GM21528 (cell line): ENCODE measurements around the gene HDAC11.

Experiments used
- ATAC-seq: cut with Tn5 transposase; IDR thresholded peaks from one replicate; pipeline ENCODE4 v1.9.1; 2021; ENCODE audit warnings: mild to moderate bottlenecking, moderate library complexity; ENCODE audit not compliant: unreplicated experiment, low FRiP score

HDAC11 gene

DNA sequence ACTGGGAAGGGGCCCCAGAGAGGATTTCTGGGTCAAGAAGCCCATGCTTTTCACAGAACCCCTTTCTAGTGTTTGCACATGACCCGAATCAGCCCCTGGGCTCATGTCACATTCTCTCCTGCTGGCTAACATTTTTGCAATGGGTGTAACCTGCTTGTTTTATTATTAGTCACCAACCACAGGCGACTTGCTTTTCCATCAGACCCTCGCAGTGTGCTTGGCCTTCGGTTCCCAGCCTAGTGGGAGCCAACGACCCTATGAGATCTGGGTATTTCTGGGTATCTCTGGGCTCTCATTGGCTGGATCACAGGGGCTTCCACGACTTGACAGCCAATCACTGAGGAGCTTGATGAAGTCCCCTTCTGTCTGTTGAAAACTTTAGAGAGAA lies 57.8 kb downstream of the HDAC11 start:
- ATAC-seq, result no peak

DNA sequence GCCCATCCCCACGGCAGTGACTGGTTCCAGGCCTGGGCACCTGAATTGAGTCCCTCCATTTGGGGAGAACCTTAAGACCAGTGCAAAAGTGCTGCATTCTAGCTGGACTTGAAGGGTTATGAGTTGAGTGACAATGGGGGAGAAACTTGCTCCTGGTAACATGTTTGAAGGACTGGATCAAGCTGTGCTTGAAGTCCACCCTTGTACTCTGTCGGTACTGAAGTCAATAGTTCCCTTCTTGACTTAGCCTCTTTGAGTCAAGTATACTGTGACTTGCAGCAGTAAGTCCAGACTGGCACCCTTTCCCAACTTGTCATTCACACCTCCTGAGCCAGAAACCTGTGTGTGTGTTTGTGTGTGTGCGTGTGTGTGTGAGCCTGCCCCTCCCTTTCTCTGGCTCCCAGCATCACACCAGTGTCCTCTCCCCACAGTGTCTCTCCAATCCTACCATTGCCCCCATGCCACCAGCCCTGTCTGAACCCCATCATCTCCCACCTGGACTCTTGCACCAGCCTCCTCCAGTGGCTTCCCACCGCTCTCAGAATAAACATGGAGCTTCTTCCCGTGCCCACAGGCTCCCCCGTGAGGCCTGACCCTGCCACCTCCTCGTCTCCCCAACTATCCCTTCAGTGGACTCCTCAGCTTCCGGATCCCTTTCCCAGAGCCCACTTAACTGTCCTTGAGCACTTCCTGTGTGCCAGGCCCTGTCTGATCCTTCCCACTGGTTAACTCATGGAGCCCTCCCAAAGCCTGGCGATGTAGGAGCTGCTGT lies 58.6 kb downstream of the HDAC11 start:
- ATAC-seq, result no peak

DNA sequence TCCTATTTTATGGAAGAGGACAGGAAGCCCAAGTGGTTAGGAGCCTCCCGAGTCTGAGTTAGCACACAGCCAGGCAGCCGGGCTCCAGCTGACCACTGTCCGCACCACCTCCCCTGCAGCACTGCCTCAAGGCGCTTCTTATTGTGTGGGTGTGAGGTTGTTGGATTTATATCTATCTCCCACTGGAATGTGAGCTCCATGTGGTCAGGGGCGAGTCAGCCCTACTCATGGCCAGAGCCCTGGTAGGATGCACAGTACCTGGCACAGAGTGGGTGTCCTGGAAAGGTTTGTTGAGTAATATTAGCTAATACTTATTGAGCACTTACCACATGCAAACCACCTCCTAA lies 59.2 kb downstream of the HDAC11 start:
- no peak for ATAC-seq

DNA sequence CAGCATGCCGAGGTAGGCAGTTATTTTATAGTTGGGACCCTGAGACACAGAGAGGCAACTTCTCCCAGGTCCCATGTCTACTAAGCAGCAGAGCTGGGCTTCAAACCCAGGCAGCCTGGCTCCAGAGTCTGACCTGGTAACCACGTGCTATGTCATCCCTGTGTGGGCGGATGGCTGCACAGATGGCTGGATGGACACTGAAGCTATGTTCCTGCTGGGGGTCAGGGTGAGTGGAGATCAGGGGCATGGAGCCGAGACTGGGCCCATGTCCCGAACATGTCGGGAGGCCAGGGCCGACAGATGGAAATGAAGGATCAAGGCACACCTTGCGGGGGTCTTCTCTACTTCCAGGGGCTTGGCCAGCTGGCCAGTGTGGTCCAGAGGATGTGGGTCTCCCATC lies 59.6 kb downstream of the HDAC11 start:
- ATAC-seq, result no peak

DNA sequence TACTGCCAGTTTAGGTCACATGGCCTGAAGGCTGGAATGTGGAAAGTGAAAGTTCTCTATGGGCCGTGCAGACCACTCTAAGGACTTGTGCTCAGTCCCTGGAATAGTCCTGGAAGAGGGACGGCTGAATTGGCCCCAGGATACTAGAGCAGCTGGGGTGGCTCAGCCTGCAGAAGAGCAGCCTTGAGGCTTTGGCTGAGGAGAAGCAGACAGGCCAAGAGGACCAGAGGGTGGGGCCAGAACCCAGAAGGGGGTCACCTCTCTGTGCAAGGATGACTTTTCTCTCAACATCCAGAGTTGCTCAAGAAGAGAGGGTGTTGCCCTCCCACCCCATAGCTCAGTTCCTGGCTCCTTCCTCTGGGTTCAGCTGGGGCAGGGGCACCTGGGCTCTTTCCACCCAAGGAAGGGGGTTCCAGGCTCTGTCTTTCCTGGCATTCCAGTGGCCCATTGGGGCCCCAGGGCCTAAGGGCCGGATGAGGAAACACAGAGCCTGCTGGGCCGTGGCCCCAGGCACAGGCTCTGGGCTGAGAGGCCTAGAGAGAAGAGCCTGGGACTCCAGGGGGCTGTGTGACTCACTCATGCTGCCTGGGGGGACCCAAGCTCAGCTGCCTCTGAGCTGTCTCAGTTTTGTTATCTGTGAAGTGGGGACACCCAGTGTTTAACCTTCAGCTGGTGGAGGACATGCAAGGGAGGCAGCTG lies 60.3 kb downstream of the HDAC11 start:
- no peak for ATAC-seq

DNA sequence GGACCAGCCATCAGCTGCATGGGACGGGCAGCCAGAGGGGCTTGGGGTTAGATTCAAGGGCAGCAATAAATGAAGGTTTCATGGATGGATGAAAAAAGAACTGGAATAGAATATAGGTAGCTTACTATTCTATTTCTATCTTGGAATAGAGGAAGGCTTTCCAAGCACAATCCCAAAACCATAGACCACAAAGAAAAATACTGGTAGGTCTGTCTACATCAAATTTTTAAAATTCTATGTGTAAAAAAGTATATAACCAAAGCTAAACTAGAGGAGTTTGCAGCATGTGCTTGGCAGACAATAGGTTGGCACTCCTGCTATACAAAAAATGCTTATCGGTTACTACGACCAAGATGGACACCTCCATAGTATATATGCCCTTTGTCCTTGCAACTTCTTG lies 61.6 kb downstream of the HDAC11 start:
- ATAC-seq, result no peak

DNA sequence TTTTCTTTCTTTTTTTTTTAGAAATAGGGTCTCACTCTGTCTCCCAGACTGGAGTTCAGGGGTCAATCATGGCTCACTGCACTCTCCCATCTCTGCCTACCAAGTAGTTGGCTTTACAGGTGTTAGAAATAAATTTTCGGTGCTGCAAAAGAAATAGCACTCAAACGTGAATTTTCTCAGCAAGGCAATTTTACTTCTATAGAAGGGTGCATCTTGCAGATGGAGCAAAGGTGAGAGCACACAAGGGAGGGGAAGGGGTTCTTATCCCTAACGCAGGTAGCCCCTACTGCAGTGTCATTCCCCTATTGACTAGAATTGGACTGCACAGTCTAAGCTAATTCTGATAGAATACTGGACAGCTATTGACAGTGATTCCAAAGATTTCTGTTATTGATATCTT lies 62.0 kb downstream of the HDAC11 start:
- no peak for ATAC-seq

DNA sequence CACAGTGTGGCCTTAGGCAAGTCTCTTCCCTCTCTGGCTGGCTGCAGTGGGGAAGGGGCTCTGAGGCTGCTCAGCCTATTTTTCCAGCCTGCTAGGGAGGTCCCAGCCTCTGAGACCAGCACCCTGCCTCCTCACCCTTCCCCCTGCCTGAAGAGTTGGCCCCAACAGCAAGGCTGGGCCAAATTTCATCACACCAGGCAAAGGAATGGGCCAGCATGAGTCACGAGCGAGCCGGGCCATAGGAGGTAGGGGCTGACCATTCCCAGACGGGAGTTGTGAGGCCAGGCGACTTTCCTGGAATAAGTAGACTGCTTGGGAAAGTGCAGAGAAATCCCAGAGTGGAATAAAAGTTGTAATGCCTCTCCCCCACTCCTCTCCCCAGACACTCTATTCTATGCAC lies 63.1 kb downstream of the HDAC11 start:
- ATAC-seq, result no peak

DNA sequence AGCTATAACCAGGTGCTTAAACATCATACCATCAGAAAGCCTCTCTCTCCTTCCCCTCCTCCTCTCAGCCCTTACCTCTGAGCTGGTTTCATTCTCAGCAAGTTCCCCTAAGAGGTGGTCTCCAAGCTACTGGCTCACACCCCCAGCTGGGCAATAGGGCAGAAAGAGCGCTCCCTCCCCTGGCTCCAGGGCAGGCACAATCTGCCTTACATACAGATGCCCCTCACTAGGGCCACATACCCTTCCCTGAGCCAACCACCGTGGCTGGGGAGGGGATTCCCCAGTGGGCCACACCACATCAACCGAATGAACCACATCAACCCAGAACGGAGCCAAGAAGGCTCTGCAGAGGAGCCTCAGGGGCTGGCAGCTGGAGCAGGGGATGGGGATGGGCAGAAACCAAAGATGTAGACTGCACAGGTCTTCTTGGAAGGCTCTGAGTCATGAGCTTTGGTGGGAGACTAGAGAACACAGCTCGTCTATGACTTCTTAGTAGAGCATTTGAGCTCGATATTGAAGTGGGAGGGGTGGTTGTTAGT lies 64.3 kb downstream of the HDAC11 start:
- ATAC-seq, result no peak

DNA sequence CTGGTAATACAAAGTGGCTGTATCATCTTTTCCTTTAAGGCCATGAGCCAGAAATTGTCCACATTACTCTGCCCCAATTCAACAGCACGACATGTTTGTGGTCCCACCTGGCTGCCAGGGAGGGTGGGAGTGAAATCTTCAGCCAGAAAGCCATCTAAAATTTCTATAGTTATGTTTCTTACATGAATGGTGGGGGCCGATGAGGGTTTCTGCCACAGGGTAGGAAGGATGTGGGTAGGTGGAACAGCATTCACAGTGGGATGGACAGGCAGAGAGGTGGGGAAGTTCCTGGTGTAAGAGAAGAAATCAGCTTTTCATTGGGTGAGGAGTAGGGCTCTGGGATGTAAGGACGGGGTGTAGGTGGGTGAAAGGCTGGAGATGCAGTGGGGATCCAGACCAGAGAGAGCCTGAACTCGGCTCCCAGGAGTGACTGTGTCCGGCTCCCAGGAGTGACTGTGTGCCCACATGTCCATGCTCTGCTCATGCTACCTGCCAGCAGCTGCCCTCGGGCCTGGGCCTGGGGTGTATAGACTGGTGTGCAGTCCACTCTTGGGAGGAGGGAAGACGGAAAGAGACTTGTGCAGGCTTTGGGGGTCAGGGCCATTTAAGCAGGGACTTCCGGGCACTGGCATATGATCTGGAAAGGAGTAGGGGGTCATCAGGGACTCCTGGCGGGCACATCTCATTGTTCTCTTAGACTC lies 65.0 kb downstream of the HDAC11 start:
- ATAC-seq, result no peak

DNA sequence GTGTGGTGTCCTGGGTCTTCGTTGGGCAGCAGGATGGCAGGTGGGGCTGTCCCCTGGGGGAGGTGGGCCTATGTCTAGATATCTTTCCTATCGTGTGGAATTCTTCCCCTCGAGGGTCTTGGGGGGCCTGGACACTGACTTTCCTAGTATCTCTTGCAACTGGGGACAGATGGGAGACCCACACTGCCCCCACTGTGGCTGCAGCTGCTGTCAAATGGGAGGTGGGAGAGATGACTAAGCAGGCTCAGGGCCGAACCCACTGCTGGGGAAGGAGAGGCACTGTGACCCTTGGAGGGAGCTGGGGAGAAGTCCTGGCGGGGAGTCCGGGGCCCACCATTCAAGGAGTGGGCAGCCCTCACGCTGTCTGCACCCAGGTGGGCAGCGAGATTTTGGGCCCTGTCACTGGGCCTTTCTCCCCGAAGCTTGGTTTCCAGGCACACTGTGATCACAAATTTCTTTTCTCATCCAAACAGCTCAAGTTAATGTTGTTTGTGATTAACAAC lies 65.9 kb downstream of the HDAC11 start:
- ATAC-seq, result no peak

DNA sequence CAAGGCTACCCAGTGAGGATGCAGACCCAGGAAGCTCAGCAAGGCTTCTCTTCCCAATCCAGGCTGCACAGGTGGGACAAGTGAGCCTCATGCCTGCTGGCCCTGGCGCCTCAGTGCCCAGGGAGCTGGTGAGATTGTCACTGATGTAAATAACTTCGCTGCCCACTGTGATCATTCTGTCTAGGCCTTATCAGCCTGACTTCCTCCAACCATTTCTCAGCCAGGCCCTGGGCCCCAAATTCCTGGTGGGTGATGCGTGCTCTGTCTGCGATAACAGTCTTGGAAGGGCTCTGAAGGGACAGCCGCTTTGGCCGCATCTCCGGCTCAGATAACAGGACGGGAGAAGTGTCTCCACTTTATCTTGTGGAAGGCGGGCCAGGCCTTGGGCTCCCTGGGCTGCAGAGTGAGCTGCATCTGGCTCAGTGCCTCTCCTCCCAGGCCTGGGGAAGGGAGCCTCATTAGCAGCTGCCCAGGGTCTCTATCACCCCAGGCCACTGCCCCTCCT lies 66.6 kb downstream of the HDAC11 start:
- no peak for ATAC-seq

DNA sequence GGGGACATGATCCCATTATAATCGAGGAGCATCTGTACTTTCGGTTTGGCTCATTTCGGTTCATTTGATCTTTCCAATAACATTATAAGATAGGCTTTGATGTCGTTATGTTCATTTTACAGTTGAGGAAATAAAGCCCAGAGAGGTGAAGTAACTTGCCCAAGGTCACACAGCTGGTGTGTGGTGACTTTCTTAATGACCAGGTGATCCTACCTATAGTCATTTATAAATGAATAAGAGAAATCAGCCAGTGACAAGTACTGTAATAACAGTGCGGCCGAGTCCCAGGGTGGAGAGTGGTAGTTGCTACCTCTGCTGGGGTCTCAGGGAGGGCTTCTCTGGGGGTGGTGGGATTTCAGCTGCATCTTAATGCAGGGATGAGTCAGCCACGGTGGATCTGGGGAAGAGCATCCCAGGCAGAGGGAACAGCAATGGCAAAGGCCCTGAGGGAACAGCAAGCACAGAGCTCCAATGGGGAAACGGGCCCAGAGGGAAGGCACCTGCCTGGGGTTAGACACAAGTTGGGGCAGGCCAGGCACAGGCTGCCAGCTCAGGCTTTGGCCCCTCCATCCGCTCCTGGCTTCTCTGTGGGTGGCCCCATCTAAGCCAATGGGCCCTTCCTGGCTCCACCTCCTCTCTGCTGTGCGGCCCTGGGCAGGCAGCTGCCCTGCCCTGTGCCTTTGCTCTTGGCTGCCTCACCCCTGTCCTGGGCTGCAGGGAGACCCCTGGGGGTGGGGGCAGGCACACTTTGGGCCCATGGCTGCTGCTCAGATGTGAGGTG lies 67.7 kb downstream of the HDAC11 start:
- no peak for ATAC-seq

DNA sequence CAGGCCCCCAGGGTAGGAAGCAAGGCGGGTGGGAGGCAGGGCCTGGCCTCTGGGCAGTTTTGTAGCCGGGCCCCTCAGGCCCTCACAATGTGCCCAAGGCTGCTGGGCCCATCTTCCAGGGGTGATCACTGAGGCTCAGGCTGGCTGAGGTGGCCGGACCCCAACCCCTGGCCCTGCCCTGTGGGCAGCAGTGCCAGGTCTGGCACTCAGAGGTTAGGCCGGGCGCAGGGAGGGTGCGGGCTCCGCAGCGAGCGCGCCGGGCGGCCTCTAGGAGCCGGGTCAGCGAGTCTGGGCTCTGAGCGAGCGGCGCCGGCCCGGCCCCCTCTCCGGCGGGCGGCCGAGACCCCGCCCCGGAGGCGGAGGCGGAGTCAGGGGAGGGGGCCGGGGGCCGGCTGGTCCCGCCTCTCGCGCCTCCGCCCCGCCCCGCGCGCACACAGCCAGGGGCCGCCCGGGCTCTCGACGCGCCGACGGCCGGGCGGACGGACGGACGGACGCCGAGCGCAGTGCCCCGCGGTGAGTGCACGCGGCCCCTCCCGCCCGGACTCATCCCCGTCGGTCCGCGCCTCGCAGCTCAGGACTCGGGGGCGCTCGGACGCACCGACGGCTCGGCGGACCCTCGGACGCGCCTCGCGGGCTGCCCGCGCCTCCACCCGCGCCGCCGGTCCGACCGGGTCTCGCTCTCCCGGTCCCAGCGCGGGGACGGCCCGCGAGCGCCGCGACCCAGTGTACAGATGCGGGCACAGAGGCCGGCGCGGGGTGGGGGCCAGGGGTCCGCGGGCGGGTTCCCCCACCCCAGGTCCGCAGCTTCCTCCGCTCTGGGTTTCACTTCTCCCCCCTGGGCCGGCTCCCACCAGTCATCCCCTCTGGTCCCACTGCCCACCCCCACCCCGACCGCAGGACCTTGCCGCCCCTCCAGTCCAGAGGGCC lies 68.9 kb downstream of the HDAC11 start, which contains the start of gene FBLN2:
TSS of gene FBLN2 (plus strand) at position 430 of the 927 bp plus-strand sequence. CDS start 21,231 bp downstream, outside the sequence.
- no peak for ATAC-seq

DNA sequence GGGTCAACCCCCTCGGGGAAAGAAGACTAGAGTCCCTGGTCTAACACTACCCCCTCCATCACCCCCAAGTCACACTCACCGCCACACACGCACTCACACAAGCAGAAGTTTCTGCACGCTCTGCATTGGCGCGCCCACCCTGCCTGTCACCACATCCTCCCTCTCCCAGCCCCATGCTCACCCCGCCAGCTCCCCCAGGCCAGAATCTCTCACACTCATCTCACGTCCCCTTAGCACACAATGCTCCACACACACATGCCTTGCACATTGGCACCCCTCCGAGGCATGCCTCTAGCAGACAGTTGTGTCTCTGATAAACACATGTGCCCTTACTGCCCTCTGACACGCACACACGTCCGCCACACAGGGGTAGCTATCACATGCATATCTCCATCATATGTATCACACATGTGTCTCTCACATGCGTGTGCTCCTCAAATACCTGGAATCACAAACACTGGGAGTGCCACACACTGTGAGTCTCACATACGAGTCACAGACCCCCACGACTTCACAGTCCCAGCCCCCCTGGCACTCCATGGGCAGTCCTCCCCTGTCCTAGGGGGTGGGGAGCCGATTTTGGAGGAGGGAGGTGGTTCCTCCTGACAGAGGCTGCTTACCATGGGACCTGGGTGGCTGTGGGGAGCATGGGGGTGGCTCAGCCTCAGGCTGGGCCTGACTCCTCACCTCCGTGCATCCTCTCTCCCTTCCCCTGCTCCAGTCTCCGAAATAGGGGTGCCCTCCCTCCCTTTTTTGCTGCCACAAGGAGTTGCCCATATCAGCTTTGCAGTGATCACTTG lies 69.7 kb downstream of the HDAC11 start:
- no peak for ATAC-seq

DNA sequence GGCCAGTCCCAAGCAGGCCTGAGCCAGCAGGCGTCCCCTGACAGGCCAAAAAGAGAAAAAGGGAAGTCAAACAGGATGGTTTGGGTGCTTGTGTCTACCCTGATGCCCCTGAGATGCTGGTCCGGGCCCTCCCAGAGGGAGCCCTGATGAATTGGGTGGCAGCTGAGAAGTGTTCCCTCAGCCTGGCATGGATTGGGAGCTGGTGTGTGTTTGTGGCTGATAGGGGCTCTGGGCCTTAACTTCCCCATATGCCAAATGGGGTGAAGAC lies 70.3 kb downstream of the HDAC11 start:
- no peak for ATAC-seq

DNA sequence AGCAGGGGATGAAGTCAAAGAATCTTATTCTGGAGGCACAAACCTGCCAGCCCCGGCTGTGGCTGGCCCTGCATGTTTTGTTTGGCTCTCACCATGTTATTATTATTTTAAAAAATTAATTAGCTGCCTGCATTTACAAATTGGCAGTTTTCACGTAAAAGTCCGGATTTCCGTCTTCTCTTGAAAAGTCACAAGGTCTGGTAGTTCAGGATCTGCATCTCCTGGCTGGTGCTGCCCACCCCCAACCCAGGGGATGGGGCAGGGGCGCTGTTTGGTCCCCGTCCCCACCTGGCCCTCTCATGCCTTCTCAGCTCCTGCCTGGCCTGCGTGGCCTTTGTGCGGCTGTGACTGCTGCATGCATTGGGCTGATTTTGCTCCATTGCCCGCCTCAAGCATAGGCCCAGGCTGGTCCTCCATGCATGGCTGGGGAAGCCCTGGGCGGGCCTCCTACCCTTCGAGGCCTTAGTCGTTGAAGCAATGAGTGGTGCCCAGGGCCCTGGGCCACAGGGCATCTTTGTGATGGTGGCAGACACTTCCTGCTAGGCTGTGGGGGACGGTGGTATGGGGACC lies 70.8 kb downstream of the HDAC11 start:
- no peak for ATAC-seq
